GM08714 (cell line): ENCODE results near the gene TBC1D3B.
A peak's percentile ranks its signal among the peaks of the same experiment; 100 is the strongest.
"Not testable (repeated sequence)": the region's sequence is repeated elsewhere in the genome, so short reads cannot be mapped to it uniquely, and the experiment has no call there.

Experiments used
- H3K4me3 ChIP-seq: fragments of 200-500 bp; sonication (Bioruptor generic); 2 replicates; pipeline ENCODE4 v1.5.1; 2014; ENCODE audit warnings: mild to moderate bottlenecking, low read length, inconsistent platforms
- ZNF274 ChIP-seq: IDR thresholded peaks from 2 replicates; pipeline ENCODE4 v1.6.1; 2012; ENCODE audit warnings: mild to moderate bottlenecking, low read depth, low read length

Gene TBC1D3B

GRCh38 chr17:36188891-36189306 is 12.5 kb upstream of the TBC1D3B start:
- no peak overlapping the region for H3K4me3 ChIP-seq
- no peak for TF ChIP-seq ZNF274

- H3K4me3 ChIP-seq, result not testable (repeated sequence)
These were observed 11.7 kb upstream of the TBC1D3B start for GRCh38 chr17:36187943-36188665.

- H3K4me3 ChIP-seq, result not testable (repeated sequence)
These were observed 10.7 kb upstream of the TBC1D3B start for GRCh38 chr17:36186810-36187763.

GRCh38 chr17:36185416-36185815 is 9.0 kb upstream of the TBC1D3B start:
- no peak overlapping the region for H3K4me3 ChIP-seq
- no peak for TF ChIP-seq ZNF274

GRCh38 chr17:36184023-36184765 is 7.8 kb upstream of the TBC1D3B start:
- no peak for TF ChIP-seq ZNF274
- H3K4me3 ChIP-seq, result no peak overlapping the region

- TF ChIP-seq ZNF274, result no peak
These were observed 6.8 kb upstream of the TBC1D3B start for GRCh38 chr17:36183001-36183971.

GRCh38 chr17:36182176-36183000 is 6.0 kb upstream of the TBC1D3B start:
- peak overlapping the region; percentile 40; the same call in 1 of the 2 replicates for H3K4me3 ChIP-seq
- TF ChIP-seq ZNF274, result no peak

More at GRCh38 chr17:36183001-36183971, 6.8 kb upstream of the TBC1D3B start:
- H3K4me3 ChIP-seq, result peak overlapping the region; percentile 40; the same call in 1 of the 2 replicates

- not testable (repeated sequence) for H3K4me3 ChIP-seq
These were observed 5.2 kb upstream of the TBC1D3B start for GRCh38 chr17:36181446-36182175.

- H3K4me3 ChIP-seq, result not testable (repeated sequence)
These were observed 7.6 kb downstream of the TBC1D3B start for GRCh38 chr17:36168836-36169235.

- no peak for TF ChIP-seq ZNF274
- H3K4me3 ChIP-seq, result no peak overlapping the region
These were observed 22.4 kb downstream of the TBC1D3B start for GRCh38 chr17:36153895-36154610.

GRCh38 chr17:36152639-36153120 is 23.8 kb downstream of the TBC1D3B start:
- no peak for TF ChIP-seq ZNF274
- H3K4me3 ChIP-seq, result no peak overlapping the region
